Keratinocyte (primary cell): ENCODE measurements around the gene DLEC1. TPM values are rescaled to one million over a fixed set of nuclear protein-coding genes. Genes with fewer than 3 reads are reported as not detected.

ENCODE experiments used
- DNase-seq: peaks from one replicate; pipeline ENCODE4 v3.0.0-alpha.2; 2011; ENCODE audit warnings: low read depth, missing footprints, low spot score
- FAIRE-seq: peaks from 2 replicates; lab custom pipeline; 2011; peaks lifted over from hg19 to GRCh38; lab: Jason Lieb, UNC
- H2AFZ ChIP-seq: 2 replicates; pipeline ENCODE4 v1.6.0; 2012; ENCODE audit warnings: low read length, control low read depth, inconsistent platforms; ENCODE audit not compliant: control insufficient read depth
- H3K27ac ChIP-seq: 2 replicates; pipeline ENCODE4 v1.5.1; 2011; ENCODE audit warnings: low read length; ENCODE audit not compliant: control insufficient read depth, insufficient read depth
- H3K27me3 ChIP-seq: 3 replicates; pipeline ENCODE4 v1.6.0; 2011; ENCODE audit warnings: low read length; ENCODE audit not compliant: control insufficient read depth, insufficient read depth; ENCODE audit errors: extremely low read depth
- H3K36me3 ChIP-seq, 2 experiments: 2 replicates in 1 of 2; 3 replicates in 1 of 2; pipeline ENCODE4 v1.5.1; 2011; ENCODE audit warnings: low read length in 2 of 2, mild to moderate bottlenecking in 1 of 2; ENCODE audit not compliant: control insufficient read depth in 2 of 2, insufficient read depth in 2 of 2; ENCODE audit errors: extremely low read depth in 1 of 2
- H3K4me1 ChIP-seq: 3 replicates; pipeline ENCODE4 v1.5.1; 2011; ENCODE audit warnings: low read length; ENCODE audit not compliant: control insufficient read depth, insufficient read depth; ENCODE audit errors: extremely low read depth
- H3K4me2 ChIP-seq: 3 replicates; pipeline ENCODE4 v1.6.0; 2011; ENCODE audit warnings: low read depth, low read length; ENCODE audit not compliant: control insufficient read depth, insufficient read depth; ENCODE audit errors: extremely low read depth
- H3K4me3 ChIP-seq, 3 experiments: fragments of 200-600 bp in 1 of 3; sonication (generic) in 1 of 3; 2 replicates in 2 of 3; 3 replicates in 1 of 3; pipeline ENCODE4 v1.5.1; 2011 to 2016; ENCODE audit warnings: low read length in 3 of 3, mild to moderate bottlenecking in 3 of 3, control low read depth in 2 of 3, inconsistent platforms in 1 of 3, low read depth in 1 of 3, mixed read lengths in 1 of 3, mixed run types in 1 of 3, moderate library complexity in 1 of 3; ENCODE audit not compliant: control insufficient read depth in 2 of 3, insufficient read depth in 2 of 3; ENCODE audit errors: extremely low read depth in 1 of 3
- H3K79me2 ChIP-seq: 2 replicates; pipeline ENCODE4 v1.6.0; 2012; ENCODE audit warnings: low read length; ENCODE audit not compliant: control insufficient read depth, insufficient read depth
- H3K9ac ChIP-seq: 3 replicates; pipeline ENCODE4 v1.6.0; 2011; ENCODE audit warnings: low read length; ENCODE audit not compliant: control insufficient read depth, insufficient read depth; ENCODE audit errors: extremely low read depth
- H3K9me1 ChIP-seq: 3 replicates; pipeline ENCODE4 v1.6.0; 2011; ENCODE audit warnings: low read length; ENCODE audit not compliant: control insufficient read depth, insufficient read depth; ENCODE audit errors: extremely low read depth
- H3K9me3 ChIP-seq: 2 replicates; pipeline ENCODE4 v1.5.1; 2012; ENCODE audit warnings: low read depth, low read length; ENCODE audit not compliant: control insufficient read depth
- H4K20me1 ChIP-seq: 3 replicates; pipeline ENCODE4 v1.6.0; 2011; ENCODE audit warnings: low read length; ENCODE audit not compliant: control insufficient read depth, insufficient read depth; ENCODE audit errors: extremely low read depth
- EZH2 ChIP-seq: IDR thresholded peaks from one replicate; pipeline ENCODE4 v1.6.1; 2012; ENCODE audit warnings: inconsistent platforms, mild to moderate bottlenecking, low read length, moderate library complexity
- dilution Hi-C: fragments of 300-500 bp; cut with MboI; formaldehyde crosslinking; loops from one replicate; pipeline ENCODE4 v1.7.0; 2020; ENCODE audit warnings: low sequenced_read_pairs; ENCODE audit not compliant: extremely low pct_ligation_motif_present
- polyA plus RNA-seq, 5 experiments: library from polyadenylated mRNA; depleted of rRNA in 3 of 5; stranded (reverse) in 3 of 5; stranded (forward) in 1 of 5; unstranded in 1 of 5; fragments of >200 nt; gene quantifications; 1 replicate in 1 of 5; 2 replicates in 3 of 5; 3 replicates in 1 of 5; pipeline versions ENCODE4 v1.2.1 to v1.2.3, GENCODE V29; 2011 to 2012; ENCODE audit warnings: missing spikeins in 2 of 5, low read depth in 1 of 5, low replicate concordance in 1 of 5
- TF ChIP-seq, protein P1 (sequence below), 3 experiments: IDR thresholded peaks in 1 of 3; conservative IDR thresholded peaks in 1 of 3; optimal IDR thresholded peaks in 1 of 3; 2 replicates in 2 of 3; 3 replicates in 1 of 3; pipeline versions ENCODE3 to v1.5.1; 2011; ENCODE audit warnings: low read length in 3 of 3, mild to moderate bottlenecking in 3 of 3, moderate library complexity in 2 of 3, control low read depth in 1 of 3, inconsistent platforms in 1 of 3; ENCODE audit not compliant: insufficient read depth in 2 of 3; ENCODE audit errors: extremely low read depth in 1 of 3

The DLEC1 gene
- polyA plus RNA-seq, 1 donor (not counting 4 experiments of a cell fraction or from before 2014, with no cell fraction given) = not detected

DNA sequence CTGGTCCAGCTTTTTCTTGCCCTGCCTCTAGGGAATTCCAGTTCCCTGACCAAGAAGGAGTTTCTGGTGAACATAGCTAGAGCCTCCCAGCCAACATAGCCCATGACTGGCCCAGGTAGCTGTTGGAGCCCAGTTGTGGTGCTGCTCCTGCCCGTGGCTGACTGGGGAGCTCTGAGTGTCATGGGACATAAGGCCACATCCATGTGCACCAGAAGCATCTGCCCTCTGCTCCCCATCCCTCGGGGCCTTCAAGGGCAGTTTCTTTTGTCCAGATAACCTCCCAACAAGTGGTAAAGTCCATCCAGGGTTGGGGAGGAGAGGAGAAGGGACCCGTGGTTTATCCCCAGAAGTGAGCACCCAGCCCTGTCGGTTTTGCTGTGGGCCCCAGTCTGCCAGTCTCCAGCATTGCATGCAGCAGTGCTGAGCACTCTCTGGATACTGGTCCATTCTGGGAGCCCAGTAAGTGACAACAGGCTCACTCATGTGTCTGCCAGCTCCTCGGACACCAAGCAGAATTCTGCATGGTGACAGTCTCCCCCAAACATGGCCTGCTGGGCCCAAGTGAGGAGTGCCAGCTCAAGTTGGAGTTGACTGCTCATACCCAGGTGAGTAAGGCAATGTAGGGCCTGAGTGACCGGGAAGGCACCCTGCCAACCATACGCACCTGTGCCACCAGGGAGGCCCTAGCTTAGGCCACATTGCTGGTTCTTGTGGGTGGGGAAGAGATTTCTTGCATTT lies 69.1 kb downstream of the DLEC1 start:
- Histone ChIP-seq H3K27me3 (peaks cover 2% of the 10 kb centered on the region), H3K4me1 (peaks cover under 1% of the 10 kb centered on the region), H3K4me3 (no peak overlapping the region), H3K4me2 (no peak overlapping the region), H2AFZ (no peak overlapping the region), H3K36me3 (no peaks in the 10 kb centered on the region), H3K79me2 (no peaks in the 10 kb centered on the region), H3K27ac (no peak overlapping the region), H3K9ac (no peak overlapping the region), H3K9me3 (no peaks in the 10 kb centered on the region), H3K9me1 (no peaks in the 10 kb centered on the region), H4K20me1 (no peaks in the 10 kb centered on the region)
- DNase-seq (no peak), FAIRE-seq (no peak)
- dilution Hi-C loops = no loop called here
- TF ChIP-seq, protein P1, sequence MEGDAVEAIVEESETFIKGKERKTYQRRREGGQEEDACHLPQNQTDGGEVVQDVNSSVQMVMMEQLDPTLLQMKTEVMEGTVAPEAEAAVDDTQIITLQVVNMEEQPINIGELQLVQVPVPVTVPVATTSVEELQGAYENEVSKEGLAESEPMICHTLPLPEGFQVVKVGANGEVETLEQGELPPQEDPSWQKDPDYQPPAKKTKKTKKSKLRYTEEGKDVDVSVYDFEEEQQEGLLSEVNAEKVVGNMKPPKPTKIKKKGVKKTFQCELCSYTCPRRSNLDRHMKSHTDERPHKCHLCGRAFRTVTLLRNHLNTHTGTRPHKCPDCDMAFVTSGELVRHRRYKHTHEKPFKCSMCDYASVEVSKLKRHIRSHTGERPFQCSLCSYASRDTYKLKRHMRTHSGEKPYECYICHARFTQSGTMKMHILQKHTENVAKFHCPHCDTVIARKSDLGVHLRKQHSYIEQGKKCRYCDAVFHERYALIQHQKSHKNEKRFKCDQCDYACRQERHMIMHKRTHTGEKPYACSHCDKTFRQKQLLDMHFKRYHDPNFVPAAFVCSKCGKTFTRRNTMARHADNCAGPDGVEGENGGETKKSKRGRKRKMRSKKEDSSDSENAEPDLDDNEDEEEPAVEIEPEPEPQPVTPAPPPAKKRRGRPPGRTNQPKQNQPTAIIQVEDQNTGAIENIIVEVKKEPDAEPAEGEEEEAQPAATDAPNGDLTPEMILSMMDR (optimal IDR thresholded peaks at IDR 0.05 in 1 of 3, IDR thresholded peaks at IDR 0.05 in 1 of 3, conservative IDR thresholded peaks at IDR 0.05 in 1 of 3; ENCODE audit: extremely low read depth in 1 of 3, insufficient read depth in 2 of 3, low read length in 3 of 3) = no peak
- TF ChIP-seq EZH2 = no peak

DNA sequence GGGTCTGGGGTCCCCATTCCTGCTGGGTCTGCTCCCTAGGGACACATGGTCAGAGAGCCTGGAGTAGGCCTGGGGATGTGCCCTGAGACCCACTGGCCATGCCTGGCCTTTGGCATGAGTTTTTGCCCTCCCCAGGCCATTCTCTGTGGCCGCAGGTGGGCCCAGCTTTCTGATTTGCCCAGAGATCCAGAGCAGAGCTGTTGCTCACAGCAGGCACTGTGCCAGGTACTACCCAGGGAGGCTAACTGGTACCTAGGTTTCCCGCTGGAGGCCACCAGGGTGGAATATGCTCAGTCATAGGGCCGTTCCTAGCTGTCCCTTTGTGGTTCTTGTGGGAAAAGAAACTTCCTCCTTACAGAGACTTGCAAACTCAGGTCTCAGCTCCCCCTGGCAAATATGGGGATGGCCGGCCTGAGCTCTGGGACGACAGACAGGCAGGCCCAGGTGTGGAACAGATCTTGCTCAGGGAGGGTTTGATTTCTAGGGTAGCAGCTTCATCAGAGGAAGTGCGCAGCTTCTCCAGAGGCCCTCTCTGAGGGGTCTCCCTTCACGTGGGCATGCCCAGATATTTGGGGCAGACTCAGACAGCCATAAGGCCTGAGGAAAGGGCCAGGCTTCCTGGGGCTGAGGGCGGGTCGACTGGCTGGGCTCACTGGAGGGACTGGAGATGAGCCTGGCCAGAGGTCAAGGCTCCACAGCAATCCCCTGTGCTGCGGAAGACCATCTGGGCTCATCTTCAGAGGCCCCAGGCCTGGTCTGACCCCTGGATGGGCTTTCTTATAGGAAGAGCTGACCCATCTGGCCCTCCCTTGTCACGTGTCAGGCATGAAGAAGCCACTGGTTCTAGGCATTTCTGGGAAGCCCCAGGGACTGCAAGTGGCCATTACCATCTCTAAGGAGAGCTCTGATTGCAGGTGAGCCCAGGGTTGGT lies 69.9 kb downstream of the DLEC1 start:
- no peak for DNase-seq
- Histone ChIP-seq H3K4me1 (no peaks in the 10 kb centered on the region), H3K9ac (no peak overlapping the region), H3K4me3 (no peak overlapping the region), H3K27ac (no peak overlapping the region), H3K9me3 (no peaks in the 10 kb centered on the region), H3K4me2 (no peak overlapping the region), H3K9me1 (no peaks in the 10 kb centered on the region), H3K36me3 (no peaks in the 10 kb centered on the region), H3K27me3 (peaks cover 2% of the 10 kb centered on the region), H3K79me2 (no peaks in the 10 kb centered on the region), H2AFZ (no peak overlapping the region), H4K20me1 (no peaks in the 10 kb centered on the region)
- no peak for FAIRE-seq
- dilution Hi-C loops = no loop called here
- TF ChIP-seq EZH2 = no peak
- TF ChIP-seq, protein P1 (optimal IDR thresholded peaks at IDR 0.05 in 1 of 3, IDR thresholded peaks at IDR 0.05 in 1 of 3, conservative IDR thresholded peaks at IDR 0.05 in 1 of 3; ENCODE audit: extremely low read depth in 1 of 3, insufficient read depth in 2 of 3, low read length in 3 of 3) = no peak
